HepG2 (cell line): ENCODE results near the gene RSPRY1. TPM values are rescaled to one million over a fixed set of nuclear protein-coding genes. Genes with fewer than 3 reads are reported as not detected.
A peak's percentile ranks its signal among the peaks of the same experiment; 100 is the strongest.

Source experiments
- AKAP8 ChIP-seq: sonication (generic); formaldehyde crosslinking; IDR thresholded peaks from 2 replicates; pipeline ENCODE4 v1.5.1; 2020; ENCODE audit warnings: mild to moderate bottlenecking, missing genetic modification reagents
- POLR2AphosphoS5 ChIP-seq: IDR thresholded peaks from 2 replicates; pipeline ENCODE4 v1.6.1; 2012; ENCODE audit warnings: low read depth, low read length
- REL ChIP-seq: sonication (generic); formaldehyde crosslinking; conservative IDR thresholded peaks from 2 replicates; pipeline ENCODE4 v1.8.0; 2022; ENCODE audit warnings: mild to moderate bottlenecking, missing genetic modification reagents, moderate library complexity
- SRF ChIP-seq: IDR thresholded peaks from 2 replicates; pipeline ENCODE4 v1.6.1; 2011; ENCODE audit warnings: mild to moderate bottlenecking, low read depth, low read length, moderate library complexity
- ZFAT ChIP-seq: sonication (generic); formaldehyde crosslinking; conservative IDR thresholded peaks from 2 replicates; pipeline ENCODE4 v1.8.1; 2023; ENCODE audit warnings: missing genetic modification reagents, inconsistent platforms
- ZMYM4 ChIP-seq: sonication (generic); formaldehyde crosslinking; IDR thresholded peaks from 2 replicates; pipeline ENCODE4 v1.8.1; 2023; ENCODE audit warnings: mild to moderate bottlenecking, missing genetic modification reagents
- ZNF280D ChIP-seq: sonication (generic); formaldehyde crosslinking; IDR thresholded peaks from 2 replicates; pipeline ENCODE4 v1.5.1; 2020; ENCODE audit warnings: mild to moderate bottlenecking, missing genetic modification reagents
- ZNF724P ChIP-seq: sonication (generic); formaldehyde crosslinking; IDR thresholded peaks from 2 replicates; pipeline ENCODE4 v1.8.0; 2022; ENCODE audit warnings: missing genetic modification reagents, borderline replicate concordance
- ZNF784 ChIP-seq: sonication (generic); formaldehyde crosslinking; IDR thresholded peaks from 2 replicates; pipeline ENCODE4 v1.5.1; 2020; ENCODE audit warnings: missing genetic modification reagents, mild to moderate bottlenecking, borderline replicate concordance
- ZSCAN30 ChIP-seq: sonication (generic); formaldehyde crosslinking; IDR thresholded peaks from 2 replicates; pipeline ENCODE4 v1.5.0; 2020; ENCODE audit warnings: mild to moderate bottlenecking, missing genetic modification reagents
- polyA plus RNA-seq, 8 experiments: library from polyadenylated mRNA; depleted of rRNA in 3 of 8; stranded (reverse) in 7 of 8; unstranded in 1 of 8; fragments of >200 nt; fragmentation: Illumina TruSeq in 4 of 8; extraction: Trizol in 4 of 8; gene quantifications; 2 replicates each; pipeline versions ENCODE4 v1.2.1 to v1.2.3, GENCODE V29; 2011 to 2016; ENCODE audit warnings: low read depth in 4 of 8, missing spikeins in 1 of 8, mixed read lengths in 1 of 8; ENCODE audit not compliant: insufficient read depth in 1 of 8
- total RNA-seq, 5 experiments: library from RNA; depleted of rRNA; stranded (reverse); fragments of >200 nt; fragmentation: Illumina TruSeq; extraction: Trizol; gene quantifications; 2 replicates each; pipeline ENCODE4 v1.2.3, GENCODE V29; 2016; ENCODE audit warnings: low read depth in 1 of 5
- TF ChIP-seq, protein P1 (sequence below), 2 experiments: sonication (generic) in 1 of 2; formaldehyde crosslinking in 1 of 2; IDR thresholded peaks; 2 replicates each; pipeline versions ENCODE4 v1.6.1 to v1.9.0; 2014 to 2022; ENCODE audit warnings: antibody characterized with exemption in 1 of 2, borderline replicate concordance in 1 of 2, inconsistent platforms in 1 of 2, low read depth in 1 of 2, missing genetic modification reagents in 1 of 2
- TF ChIP-seq, protein P2 (sequence below): sonication (generic); formaldehyde crosslinking; IDR thresholded peaks from 2 replicates; pipeline ENCODE4 v1.4.0; 2020; ENCODE audit warnings: mild to moderate bottlenecking, missing genetic modification reagents, borderline replicate concordance
- TF ChIP-seq, protein P3 (sequence below): sonication (generic); formaldehyde crosslinking; IDR thresholded peaks from 2 replicates; pipeline ENCODE4 v1.9.0; 2022; ENCODE audit warnings: missing genetic modification reagents, mild to moderate bottlenecking, borderline replicate concordance

Gene RSPRY1
- total and polyA plus RNA-seq, 2 of the 13 experiments (the other 11 are each of a cell fraction or from before 2014, with no cell fraction given): 53.4 to 61.0 TPM

- TF ChIP-seq, protein P1, sequence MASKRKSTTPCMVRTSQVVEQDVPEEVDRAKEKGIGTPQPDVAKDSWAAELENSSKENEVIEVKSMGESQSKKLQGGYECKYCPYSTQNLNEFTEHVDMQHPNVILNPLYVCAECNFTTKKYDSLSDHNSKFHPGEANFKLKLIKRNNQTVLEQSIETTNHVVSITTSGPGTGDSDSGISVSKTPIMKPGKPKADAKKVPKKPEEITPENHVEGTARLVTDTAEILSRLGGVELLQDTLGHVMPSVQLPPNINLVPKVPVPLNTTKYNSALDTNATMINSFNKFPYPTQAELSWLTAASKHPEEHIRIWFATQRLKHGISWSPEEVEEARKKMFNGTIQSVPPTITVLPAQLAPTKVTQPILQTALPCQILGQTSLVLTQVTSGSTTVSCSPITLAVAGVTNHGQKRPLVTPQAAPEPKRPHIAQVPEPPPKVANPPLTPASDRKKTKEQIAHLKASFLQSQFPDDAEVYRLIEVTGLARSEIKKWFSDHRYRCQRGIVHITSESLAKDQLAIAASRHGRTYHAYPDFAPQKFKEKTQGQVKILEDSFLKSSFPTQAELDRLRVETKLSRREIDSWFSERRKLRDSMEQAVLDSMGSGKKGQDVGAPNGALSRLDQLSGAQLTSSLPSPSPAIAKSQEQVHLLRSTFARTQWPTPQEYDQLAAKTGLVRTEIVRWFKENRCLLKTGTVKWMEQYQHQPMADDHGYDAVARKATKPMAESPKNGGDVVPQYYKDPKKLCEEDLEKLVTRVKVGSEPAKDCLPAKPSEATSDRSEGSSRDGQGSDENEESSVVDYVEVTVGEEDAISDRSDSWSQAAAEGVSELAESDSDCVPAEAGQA (IDR thresholded peaks at IDR 0.05; ENCODE audit: low read depth): peak; percentile 43; the same call in 1 of the 2 replicates
- TF ChIP-seq, protein P1 (CRISPR knock-in tag; IDR thresholded peaks at IDR 0.05; ENCODE audit: borderline replicate concordance): no peak
- TF ChIP-seq ZNF724P (peak; percentile 32; the same call in 1 of the 2 replicates), POLR2AphosphoS5 (no peak; the same call in 1 of the 2 replicates), AKAP8 (CRISPR knock-in tag) (peak; percentile 95), ZNF784 (CRISPR knock-in tag) (peak; percentile 85; the same call in 1 of the 2 replicates), REL (CRISPR knock-in tag) (no peak), ZNF280D (CRISPR knock-in tag) (peak; percentile 98), ZSCAN30 (CRISPR knock-in tag) (no peak), SRF (peak; percentile 49; the same call in 1 of the 2 replicates), ZFAT (CRISPR knock-in tag) (no peak), ZMYM4 (CRISPR knock-in tag) (peak; percentile 89)
- TF ChIP-seq, protein P2, sequence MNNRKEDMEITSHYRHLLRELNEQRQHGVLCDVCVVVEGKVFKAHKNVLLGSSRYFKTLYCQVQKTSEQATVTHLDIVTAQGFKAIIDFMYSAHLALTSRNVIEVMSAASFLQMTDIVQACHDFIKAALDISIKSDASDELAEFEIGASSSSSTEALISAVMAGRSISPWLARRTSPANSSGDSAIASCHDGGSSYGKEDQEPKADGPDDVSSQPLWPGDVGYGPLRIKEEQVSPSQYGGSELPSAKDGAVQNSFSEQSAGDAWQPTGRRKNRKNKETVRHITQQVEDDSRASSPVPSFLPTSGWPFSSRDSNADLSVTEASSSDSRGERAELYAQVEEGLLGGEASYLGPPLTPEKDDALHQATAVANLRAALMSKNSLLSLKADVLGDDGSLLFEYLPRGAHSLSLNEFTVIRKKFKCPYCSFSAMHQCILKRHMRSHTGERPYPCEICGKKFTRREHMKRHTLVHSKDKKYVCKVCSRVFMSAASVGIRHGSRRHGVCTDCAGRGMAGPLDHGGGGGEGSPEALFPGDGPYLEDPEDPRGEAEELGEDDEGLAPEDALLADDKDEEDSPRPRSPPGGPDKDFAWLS: peak; percentile 100
- TF ChIP-seq, protein P3, sequence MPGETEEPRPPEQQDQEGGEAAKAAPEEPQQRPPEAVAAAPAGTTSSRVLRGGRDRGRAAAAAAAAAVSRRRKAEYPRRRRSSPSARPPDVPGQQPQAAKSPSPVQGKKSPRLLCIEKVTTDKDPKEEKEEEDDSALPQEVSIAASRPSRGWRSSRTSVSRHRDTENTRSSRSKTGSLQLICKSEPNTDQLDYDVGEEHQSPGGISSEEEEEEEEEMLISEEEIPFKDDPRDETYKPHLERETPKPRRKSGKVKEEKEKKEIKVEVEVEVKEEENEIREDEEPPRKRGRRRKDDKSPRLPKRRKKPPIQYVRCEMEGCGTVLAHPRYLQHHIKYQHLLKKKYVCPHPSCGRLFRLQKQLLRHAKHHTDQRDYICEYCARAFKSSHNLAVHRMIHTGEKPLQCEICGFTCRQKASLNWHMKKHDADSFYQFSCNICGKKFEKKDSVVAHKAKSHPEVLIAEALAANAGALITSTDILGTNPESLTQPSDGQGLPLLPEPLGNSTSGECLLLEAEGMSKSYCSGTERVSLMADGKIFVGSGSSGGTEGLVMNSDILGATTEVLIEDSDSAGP (CRISPR knock-in tag): peak; percentile 88
These were observed 93.9 kb downstream of the RSPRY1 start (continued) for GRCh38 chr16:57279780-57280638.
